ENCODE data around the gene NRP1.
A peak's percentile ranks its signal among the peaks of the same experiment; 100 is the strongest.
"Not testable (repeated sequence)": the region's sequence is repeated elsewhere in the genome, so short reads cannot be mapped to it uniquely, and the experiment has no call there.

NRP1 gene

DNA sequence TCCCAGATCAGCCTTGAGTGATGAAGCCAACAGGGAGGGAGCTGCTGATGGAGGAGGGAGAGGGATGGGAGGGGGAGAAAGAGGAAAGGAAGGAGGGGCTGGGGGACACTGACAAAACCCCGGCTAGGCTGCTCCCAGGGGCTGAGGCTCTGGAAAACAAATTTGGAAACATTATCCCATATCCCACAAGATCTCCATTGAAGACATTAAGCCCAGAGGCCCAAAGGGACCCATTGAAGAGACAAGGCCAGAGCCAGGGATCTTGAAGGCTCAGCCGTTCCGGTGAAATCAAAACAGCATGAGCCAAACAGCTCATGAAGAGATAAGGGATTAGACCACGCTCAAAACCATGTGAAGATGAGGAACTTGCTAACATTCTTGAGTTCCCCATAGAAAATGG, 192.2 kb downstream of the NRP1 start:
- no peak for ATAC-seq

GRCh38 chr10:33141251-33141650, 193.2 kb downstream of the NRP1 start:
- no peak for ATAC-seq

- peak; percentile 22 to 26 for ATAC-seq
Measured at GRCh38 chr10:33139181-33139646, 195.3 kb downstream of the NRP1 start.

DNA sequence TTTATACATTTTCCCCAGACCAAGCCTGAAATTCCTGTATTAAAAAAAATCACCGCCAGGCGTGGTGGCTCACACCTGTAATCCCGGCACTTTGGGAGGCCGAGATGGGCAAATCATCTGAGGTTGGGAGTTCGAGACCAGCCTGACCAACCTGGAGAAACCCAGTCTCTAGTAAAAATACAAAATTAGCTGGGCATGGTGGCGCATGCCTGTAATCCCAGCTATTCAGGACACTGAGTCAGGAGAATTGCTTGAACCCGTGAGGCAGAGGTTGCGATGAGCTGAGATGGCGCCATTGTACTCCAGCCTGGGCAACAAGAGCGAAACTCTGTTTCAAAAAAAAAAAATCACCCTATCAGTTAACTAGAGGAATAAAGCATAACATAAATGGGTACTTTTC, 195.8 kb downstream of the NRP1 start:
- not testable (repeated sequence) for ATAC-seq

DNA sequence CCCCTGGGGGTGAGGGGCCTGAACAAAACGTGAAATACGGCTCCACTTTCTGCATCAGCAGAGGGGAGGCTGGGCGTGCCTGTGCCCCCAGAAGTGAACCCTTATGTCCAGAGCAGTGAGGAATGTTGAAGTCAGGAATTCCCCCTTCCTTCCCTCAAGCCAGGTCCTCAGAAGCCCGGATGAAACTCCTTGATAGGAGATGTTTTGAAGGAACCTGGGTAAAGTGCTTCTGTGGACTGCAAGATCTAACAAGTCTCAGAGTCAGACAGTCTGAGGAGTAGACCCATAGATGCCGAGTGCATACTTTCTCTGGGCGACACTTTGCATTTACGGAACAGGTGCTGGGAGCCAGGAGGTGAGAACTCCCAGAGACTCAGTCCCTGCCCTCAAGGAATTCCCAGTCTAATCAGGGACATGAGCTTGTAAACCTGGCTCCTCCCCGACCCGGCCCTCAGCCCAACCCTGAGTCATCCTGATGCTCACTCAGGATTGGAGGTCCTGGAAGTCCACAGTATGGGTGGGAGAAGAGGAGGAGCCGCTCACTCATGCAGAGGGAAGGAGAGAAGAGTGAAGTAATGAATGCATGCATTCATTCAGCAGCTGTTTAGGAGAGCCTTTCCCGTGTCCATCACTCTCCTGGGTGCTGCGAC, 197.0 kb downstream of the NRP1 start:
- ATAC-seq = no peak

- ATAC-seq = peak; percentile 66
Measured at GRCh38 chr10:33136781-33137180, 197.7 kb downstream of the NRP1 start.

GRCh38 chr10:33136271-33136670, 198.2 kb downstream of the NRP1 start:
- ATAC-seq = peak; percentile 31 to 34

DNA sequence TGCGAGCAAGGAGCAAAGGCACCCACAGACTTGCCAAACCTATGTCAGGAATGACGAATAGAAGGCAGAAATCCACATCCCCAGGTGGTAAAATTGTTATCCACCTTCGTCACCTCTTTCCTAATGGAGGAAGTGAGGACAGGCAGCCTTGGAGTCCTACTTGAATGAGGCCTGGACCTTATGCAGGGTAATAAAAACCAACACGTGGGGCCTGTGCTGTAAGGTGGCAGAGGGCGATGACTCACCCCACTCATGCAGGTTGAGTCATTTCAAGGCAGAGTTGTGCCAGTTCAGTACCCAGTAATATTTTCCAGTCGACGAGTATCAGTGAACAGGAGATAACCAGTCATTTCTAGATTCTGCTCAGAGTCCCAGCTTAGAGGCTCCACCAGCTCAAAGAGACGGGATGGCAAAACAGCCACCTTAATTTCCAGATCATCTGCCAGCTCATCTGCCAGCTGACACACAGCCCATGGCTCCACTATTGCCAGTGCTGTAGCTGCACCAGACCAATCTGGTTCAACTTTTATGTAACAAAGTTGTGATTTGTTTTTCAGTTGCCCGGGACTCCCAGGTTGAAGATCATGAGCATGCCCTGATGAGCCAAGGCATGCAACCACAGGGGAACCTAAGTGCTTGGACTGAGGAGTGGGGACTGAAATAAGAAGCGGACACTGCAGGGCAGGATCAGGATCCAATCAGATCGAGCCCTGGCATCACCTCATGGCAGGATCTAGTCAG, 200.3 kb downstream of the NRP1 start:
- peak; percentile 68 for ATAC-seq

DNA sequence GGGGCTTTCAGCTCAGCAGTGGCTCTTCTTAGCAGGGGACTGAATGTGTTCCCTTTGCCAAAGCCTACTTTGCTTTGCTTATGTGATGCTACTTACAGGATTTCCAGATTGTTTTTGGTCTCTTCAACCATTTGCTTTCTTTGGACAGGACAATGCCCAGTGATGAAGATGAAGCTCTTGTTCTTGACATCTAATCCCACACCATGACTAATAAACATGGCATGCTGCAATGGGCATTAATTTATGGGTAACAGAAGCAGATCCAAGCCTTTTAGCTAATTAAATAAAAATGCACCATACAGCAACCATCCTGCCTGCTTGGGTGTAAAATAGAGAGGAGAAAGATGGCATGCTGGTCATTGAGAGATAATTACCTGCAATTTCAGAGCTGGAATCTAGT, 200.9 kb downstream of the NRP1 start:
- no peak for ATAC-seq

DNA sequence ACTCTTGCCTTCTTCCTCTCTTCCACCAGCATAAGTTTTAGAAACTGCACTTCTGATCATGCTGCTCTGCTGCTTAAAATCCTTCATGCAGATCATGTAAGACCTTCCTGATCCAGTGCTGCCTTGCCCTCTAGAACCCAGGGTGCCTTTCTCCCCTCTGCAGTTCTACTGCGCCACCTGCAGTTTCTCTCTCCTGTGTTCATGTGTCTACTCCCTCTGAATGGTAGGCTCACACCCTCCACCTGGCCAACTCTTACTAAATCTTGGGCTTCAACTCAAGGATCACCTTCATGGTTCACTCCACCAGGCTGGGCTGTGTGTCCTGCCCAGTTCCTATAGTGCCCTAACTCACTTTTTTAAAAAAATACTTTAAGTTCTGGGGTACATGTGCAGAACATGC, 201.8 kb downstream of the NRP1 start:
- ATAC-seq = no peak

DNA sequence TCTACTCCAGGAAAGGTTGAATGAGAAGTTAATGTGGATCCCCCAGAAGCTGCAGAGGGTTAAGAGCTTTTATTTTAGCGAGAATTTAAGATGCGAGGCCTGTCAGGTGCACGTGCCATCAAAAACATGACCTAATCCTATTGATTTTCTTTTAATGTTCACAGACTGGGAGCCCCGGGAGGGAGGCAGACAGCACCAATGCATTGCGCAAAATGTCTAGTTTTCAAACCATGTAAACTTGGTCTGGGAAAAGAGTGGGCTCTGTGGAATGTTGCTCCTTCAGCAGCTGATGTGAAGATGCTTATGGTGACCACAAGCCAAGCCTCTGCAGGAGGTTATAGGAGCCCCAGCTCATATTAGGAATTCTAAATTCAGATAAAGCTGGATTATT, 204.5 kb downstream of the NRP1 start:
- no peak for ATAC-seq

DNA sequence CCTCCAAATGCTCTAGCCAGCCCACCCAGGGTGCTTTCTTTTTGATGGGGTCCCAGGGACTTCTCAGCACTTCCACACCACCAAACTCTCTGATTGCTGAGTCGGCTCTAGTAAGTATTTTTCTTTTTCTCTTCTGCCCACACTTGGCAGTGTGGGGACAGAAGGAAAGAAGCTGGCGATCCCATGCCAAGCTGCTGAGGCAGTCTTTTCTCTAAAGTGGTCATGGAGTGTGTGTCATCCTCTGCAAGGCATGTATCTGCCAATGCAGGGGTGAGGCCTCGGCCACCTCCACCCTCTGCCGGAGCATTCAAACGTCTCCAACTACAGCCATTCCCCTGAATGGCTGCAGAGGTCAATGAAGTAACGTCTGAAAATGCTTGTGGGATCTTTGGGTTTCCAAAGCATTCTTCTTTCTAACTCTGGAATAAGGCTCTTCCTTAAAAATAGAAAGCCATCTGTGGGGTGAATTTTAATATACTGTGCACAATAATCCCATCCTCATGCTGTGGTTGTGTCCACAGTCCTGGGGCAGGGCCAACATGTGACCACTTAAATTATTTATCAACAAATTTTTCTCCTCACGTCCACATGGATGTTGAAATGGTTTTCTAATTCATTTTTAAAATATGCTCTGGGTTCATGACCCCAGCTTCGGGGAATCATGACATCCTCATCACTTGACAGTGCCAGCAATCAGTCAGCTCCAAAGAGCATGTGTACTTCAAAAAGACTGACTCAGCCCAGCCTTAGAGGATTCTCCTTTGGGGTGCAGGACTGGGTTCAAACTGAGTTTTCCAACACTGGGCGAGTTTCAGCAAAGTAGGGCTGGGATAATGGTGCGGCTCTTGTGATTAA, 205.1 kb downstream of the NRP1 start:
- ATAC-seq = no peak

DNA sequence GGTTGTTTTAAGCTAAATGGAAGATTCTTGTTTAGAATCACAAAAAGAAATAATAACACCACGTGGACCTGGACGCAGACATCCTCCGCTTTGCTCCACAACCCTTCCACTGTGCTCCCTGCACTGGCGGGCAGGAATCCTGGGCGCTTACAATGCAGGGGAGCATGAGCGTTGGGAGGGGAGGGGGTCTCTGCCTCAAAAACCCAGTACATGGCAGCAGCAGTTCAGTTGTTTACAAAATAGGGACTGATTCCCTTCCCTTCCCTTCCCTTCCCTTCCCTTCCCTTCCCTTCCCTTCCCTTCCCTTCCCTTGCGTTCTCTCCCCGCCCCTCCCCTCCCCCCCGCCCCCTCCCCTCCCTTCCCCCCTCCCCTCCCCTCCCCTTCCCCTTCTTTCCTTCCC, 206.8 kb downstream of the NRP1 start:
- ATAC-seq = no peak
